Measurements from ENCODE around the gene FREM1. TPM values are rescaled to one million over a fixed set of nuclear protein-coding genes. Genes with fewer than 3 reads are reported as not detected.

The FREM1 gene
- total and polyA plus RNA-seq, 10 of the 15 experiments (the other 5 are each of a cell fraction or from before 2014, with no cell fraction given): 0.01 to 0.16 (median 0.08) TPM; not detected in 7

GRCh38 chr9:14866200-14866749, 44.0 kb downstream of the FREM1 start (continued):
- TF ChIP-seq TARDBP (IDR thresholded peaks at IDR 0.05; ENCODE audit: borderline replicate concordance) (no peak), EGR1 (IDR thresholded peaks at IDR 0.05; ENCODE audit: borderline replicate concordance in 1 of 2, low read depth in 2 of 2, low read length in 2 of 2) (no peak), ZNF622 (IDR thresholded peaks at IDR 0.05) (no peak)

GRCh38 chr9:14864309-14864708, 45.9 kb downstream of the FREM1 start:
- Histone ChIP-seq H3K9me3 (replicated peaks; ENCODE audit: control insufficient read depth, insufficient read depth, low read length) (no peaks in the 10 kb centered on the region), H3K4me2 (ENCODE audit: control insufficient read depth, insufficient read depth) (no peak overlapping the region), H3K27me3 (replicated peaks in 1 of 2; ENCODE audit: control insufficient read depth in 2 of 2, insufficient read depth in 2 of 2, low read length in 1 of 2) (no peaks in the 10 kb centered on the region), H3K4me1 (ENCODE audit: control insufficient read depth, insufficient read depth, low read length) (no peaks in the 10 kb centered on the region), H3K9ac (ENCODE audit: control insufficient read depth, insufficient read depth, low read length) (no peak overlapping the region), H3K79me2 (ENCODE audit: control insufficient read depth, insufficient read depth, low read length) (no peaks in the 10 kb centered on the region), H3K27ac (ENCODE audit: control insufficient read depth, insufficient read depth) (no peak overlapping the region), H4K20me1 (ENCODE audit: control insufficient read depth, insufficient read depth) (no peaks in the 10 kb centered on the region), H3K36me3 (ENCODE audit: control insufficient read depth in 2 of 2, insufficient read depth in 2 of 2, low read length in 1 of 2) (no peaks in the 10 kb centered on the region), H2AFZ (ENCODE audit: control insufficient read depth, low read depth, low read length) (no peak overlapping the region), H3K4me3 (no peak overlapping the region)
- DNase-seq (ENCODE audit: low read depth, low spot score) (no peak), ATAC-seq (no peak), FAIRE-seq (no peak)
- intact Hi-C loops (cut with micrococcal nuclease; ENCODE audit: unreplicated experiment): no loop called here
- ChIA-PET SMC1A (ENCODE audit: uncharacterized antibody, unreplicated experiment) (no interaction called here), POLR2A (no interaction called here), RAD21 (ENCODE audit: unreplicated experiment) (no interaction called here), CTCF (no interaction called here)
- BruUV-seq (replicated peaks): no TSS peak
- in situ Hi-C loops (cut with MboI): no loop called here
- 23% methylated on average over 1 of the region's 1 CpG for WGBS (ENCODE audit: insufficient coverage, insufficient replicate concordance, low lambda C conversion rate, missing lambda C conversion rate)
- TF ChIP-seq, protein P1, sequence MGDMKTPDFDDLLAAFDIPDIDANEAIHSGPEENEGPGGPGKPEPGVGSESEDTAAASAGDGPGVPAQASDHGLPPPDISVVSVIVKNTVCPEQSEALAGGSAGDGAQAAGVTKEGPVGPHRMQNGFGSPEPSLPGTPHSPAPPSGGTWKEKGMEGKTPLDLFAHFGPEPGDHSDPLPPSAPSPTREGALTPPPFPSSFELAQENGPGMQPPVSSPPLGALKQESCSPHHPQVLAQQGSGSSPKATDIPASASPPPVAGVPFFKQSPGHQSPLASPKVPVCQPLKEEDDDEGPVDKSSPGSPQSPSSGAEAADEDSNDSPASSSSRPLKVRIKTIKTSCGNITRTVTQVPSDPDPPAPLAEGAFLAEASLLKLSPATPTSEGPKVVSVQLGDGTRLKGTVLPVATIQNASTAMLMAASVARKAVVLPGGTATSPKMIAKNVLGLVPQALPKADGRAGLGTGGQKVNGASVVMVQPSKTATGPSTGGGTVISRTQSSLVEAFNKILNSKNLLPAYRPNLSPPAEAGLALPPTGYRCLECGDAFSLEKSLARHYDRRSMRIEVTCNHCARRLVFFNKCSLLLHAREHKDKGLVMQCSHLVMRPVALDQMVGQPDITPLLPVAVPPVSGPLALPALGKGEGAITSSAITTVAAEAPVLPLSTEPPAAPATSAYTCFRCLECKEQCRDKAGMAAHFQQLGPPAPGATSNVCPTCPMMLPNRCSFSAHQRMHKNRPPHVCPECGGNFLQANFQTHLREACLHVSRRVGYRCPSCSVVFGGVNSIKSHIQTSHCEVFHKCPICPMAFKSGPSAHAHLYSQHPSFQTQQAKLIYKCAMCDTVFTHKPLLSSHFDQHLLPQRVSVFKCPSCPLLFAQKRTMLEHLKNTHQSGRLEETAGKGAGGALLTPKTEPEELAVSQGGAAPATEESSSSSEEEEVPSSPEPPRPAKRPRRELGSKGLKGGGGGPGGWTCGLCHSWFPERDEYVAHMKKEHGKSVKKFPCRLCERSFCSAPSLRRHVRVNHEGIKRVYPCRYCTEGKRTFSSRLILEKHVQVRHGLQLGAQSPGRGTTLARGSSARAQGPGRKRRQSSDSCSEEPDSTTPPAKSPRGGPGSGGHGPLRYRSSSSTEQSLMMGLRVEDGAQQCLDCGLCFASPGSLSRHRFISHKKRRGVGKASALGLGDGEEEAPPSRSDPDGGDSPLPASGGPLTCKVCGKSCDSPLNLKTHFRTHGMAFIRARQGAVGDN (IDR thresholded peaks at IDR 0.05): no peak
- TF ChIP-seq ESRRA (IDR thresholded peaks at IDR 0.05; ENCODE audit: low read length) (no peak), CHD2 (IDR thresholded peaks at IDR 0.05; ENCODE audit: borderline replicate concordance, low read depth, low read length) (no peak), FOXK2 (IDR thresholded peaks at IDR 0.05) (no peak), CEBPB (IDR thresholded peaks at IDR 0.05; ENCODE audit: borderline replicate concordance in 1 of 2, low read depth in 2 of 2, low read length in 2 of 2) (no peak), CREM (IDR thresholded peaks at IDR 0.05; ENCODE audit: low read depth) (no peak), ZZZ3 (IDR thresholded peaks at IDR 0.05; ENCODE audit: control insufficient read depth, insufficient read length, low read depth) (no peak), RBBP5 (conservative IDR thresholded peaks at IDR 0.05) (no peak), NFYA (IDR thresholded peaks at IDR 0.05; ENCODE audit: borderline replicate concordance, low read depth, low read length) (no peak)
